ENCODE measurements around the gene GSTO1. TPM values are rescaled to one million over a fixed set of nuclear protein-coding genes. Genes with fewer than 3 reads are reported as not detected.

Gene GSTO1
- total and polyA plus RNA-seq, 2 experiments from 2014 or later, result 52.5 to 182 TPM

DNA sequence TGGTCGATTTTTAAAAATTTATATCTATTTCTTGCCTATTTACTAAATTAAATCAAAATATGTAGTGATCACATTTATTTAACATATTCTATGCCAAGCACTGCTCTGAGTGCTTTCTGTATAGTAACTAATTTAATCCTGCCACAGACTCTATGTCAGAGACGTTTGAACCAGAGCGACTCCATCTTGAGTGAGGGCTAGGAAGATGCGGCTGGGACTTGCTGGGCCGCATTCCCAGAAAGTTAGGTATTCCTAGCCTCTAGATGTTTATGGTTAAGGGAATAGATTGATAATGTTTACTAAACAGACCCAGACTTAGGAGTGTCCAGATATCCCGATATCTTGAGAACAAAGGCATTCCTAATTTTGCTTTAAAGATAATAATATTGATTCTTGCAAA lies 3.2 kb upstream of the GSTO1 start (continued):
- TF ChIP-seq, protein P1, sequence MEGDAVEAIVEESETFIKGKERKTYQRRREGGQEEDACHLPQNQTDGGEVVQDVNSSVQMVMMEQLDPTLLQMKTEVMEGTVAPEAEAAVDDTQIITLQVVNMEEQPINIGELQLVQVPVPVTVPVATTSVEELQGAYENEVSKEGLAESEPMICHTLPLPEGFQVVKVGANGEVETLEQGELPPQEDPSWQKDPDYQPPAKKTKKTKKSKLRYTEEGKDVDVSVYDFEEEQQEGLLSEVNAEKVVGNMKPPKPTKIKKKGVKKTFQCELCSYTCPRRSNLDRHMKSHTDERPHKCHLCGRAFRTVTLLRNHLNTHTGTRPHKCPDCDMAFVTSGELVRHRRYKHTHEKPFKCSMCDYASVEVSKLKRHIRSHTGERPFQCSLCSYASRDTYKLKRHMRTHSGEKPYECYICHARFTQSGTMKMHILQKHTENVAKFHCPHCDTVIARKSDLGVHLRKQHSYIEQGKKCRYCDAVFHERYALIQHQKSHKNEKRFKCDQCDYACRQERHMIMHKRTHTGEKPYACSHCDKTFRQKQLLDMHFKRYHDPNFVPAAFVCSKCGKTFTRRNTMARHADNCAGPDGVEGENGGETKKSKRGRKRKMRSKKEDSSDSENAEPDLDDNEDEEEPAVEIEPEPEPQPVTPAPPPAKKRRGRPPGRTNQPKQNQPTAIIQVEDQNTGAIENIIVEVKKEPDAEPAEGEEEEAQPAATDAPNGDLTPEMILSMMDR (conservative IDR thresholded peaks at IDR 0.05; ENCODE audit: low read depth in 2 of 2), result no peak
- TF ChIP-seq ZNF331 (CRISPR knock-in tag; IDR thresholded peaks at IDR 0.05; ENCODE audit: low read depth), result no peak

DNA sequence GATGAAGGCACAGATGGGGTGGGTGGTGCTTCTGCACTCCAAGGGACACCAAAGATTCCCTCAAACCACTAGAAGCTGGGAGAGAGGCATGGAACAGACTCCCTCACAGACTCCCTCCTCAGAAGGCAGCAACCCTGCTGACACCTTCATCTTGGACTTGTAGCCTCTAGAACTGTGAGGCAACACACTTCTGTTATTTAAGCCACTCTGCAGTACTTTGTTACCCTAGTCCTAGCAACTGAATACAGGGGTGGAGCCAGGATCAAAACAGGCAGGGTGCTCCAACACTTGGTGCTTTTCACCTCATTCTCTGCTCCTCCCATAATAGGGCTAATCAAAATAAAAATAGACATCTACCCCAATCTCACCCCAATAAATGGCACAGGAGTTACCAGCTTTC lies 2.3 kb upstream of the GSTO1 start:
- H3F3A ChIP-seq (replicated peaks; ENCODE audit: low read depth), result peaks cover 15% of the 10 kb centered on the region; the same call in 1 of the 2 replicates
- H3K9me3 Mint-ChIP-seq, result peaks cover 1% of the 10 kb centered on the region; the same call in 1 of the 3 replicates
- H3K4me3 Mint-ChIP-seq, result no peak overlapping the region; the same call in 2 of the 3 replicates
- no peaks in the 10 kb centered on the region for H3K27me3 ChIP-seq (ENCODE audit: insufficient read depth)
- peak overlapping the region; percentile 90 for H3K4me2 ChIP-seq
- no peak overlapping the region for H3K27ac Mint-ChIP-seq
- peaks cover 18% of the 10 kb centered on the region for H3K79me2 ChIP-seq (replicated peaks; ENCODE audit: insufficient read depth)
- peak overlapping the region; percentile 81; the same call in 1 of the 2 replicates for H3K4me3 ChIP-seq
- H3K36me3 ChIP-seq (ENCODE audit: insufficient read depth), result no peaks in the 10 kb centered on the region; the same call in 1 of the 2 replicates
- no peaks in the 10 kb centered on the region for H3K36me3 Mint-ChIP-seq (ENCODE audit: low read depth)
- H4K20me1 ChIP-seq (replicated peaks; ENCODE audit: insufficient read depth), result peaks cover under 1% of the 10 kb centered on the region; the same call in 1 of the 2 replicates
- peaks cover 52% of the 10 kb centered on the region for H3K4me1 ChIP-seq (ENCODE audit: insufficient read depth)
- peaks cover 9% of the 10 kb centered on the region for H3K27me3 Mint-ChIP-seq (ENCODE audit: insufficient read depth, low read depth, poor library complexity)
- H3K27ac ChIP-seq (ENCODE audit: low read depth), result no peak overlapping the region
- no peak for ATAC-seq
- peaks cover 4% of the 10 kb centered on the region; the same call in 1 of the 2 replicates for H3K9me2 ChIP-seq (ENCODE audit: insufficient read depth)
- peaks cover 49% of the 10 kb centered on the region for H3K4me1 Mint-ChIP-seq
- no peak overlapping the region for H2AFZ ChIP-seq
- no peak for DNase-seq (ENCODE audit: low spot score)
- TF ChIP-seq, protein P2, sequence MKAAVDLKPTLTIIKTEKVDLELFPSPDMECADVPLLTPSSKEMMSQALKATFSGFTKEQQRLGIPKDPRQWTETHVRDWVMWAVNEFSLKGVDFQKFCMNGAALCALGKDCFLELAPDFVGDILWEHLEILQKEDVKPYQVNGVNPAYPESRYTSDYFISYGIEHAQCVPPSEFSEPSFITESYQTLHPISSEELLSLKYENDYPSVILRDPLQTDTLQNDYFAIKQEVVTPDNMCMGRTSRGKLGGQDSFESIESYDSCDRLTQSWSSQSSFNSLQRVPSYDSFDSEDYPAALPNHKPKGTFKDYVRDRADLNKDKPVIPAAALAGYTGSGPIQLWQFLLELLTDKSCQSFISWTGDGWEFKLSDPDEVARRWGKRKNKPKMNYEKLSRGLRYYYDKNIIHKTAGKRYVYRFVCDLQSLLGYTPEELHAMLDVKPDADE (IDR thresholded peaks at IDR 0.05), result no peak
- TF ChIP-seq, protein P3, sequence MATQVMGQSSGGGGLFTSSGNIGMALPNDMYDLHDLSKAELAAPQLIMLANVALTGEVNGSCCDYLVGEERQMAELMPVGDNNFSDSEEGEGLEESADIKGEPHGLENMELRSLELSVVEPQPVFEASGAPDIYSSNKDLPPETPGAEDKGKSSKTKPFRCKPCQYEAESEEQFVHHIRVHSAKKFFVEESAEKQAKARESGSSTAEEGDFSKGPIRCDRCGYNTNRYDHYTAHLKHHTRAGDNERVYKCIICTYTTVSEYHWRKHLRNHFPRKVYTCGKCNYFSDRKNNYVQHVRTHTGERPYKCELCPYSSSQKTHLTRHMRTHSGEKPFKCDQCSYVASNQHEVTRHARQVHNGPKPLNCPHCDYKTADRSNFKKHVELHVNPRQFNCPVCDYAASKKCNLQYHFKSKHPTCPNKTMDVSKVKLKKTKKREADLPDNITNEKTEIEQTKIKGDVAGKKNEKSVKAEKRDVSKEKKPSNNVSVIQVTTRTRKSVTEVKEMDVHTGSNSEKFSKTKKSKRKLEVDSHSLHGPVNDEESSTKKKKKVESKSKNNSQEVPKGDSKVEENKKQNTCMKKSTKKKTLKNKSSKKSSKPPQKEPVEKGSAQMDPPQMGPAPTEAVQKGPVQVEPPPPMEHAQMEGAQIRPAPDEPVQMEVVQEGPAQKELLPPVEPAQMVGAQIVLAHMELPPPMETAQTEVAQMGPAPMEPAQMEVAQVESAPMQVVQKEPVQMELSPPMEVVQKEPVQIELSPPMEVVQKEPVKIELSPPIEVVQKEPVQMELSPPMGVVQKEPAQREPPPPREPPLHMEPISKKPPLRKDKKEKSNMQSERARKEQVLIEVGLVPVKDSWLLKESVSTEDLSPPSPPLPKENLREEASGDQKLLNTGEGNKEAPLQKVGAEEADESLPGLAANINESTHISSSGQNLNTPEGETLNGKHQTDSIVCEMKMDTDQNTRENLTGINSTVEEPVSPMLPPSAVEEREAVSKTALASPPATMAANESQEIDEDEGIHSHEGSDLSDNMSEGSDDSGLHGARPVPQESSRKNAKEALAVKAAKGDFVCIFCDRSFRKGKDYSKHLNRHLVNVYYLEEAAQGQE (IDR thresholded peaks at IDR 0.05; ENCODE audit: unreplicated experiment), result no peak
- no peak for TF ChIP-seq STAT1 (IDR thresholded peaks at IDR 0.05; ENCODE audit: unreplicated experiment)
- no peak for TF ChIP-seq ZNF331 (CRISPR knock-in tag; IDR thresholded peaks at IDR 0.05; ENCODE audit: low read depth)
- no peak for TF ChIP-seq EZH2phosphoT487 (IDR thresholded peaks at IDR 0.05; ENCODE audit: unreplicated experiment)
- TF ChIP-seq, protein P1 (conservative IDR thresholded peaks at IDR 0.05; ENCODE audit: low read depth in 2 of 2), result no peak
- TF ChIP-seq EZH2 (IDR thresholded peaks at IDR 0.05; ENCODE audit: low read depth, unreplicated experiment), result no peak
- TF ChIP-seq, protein P4, sequence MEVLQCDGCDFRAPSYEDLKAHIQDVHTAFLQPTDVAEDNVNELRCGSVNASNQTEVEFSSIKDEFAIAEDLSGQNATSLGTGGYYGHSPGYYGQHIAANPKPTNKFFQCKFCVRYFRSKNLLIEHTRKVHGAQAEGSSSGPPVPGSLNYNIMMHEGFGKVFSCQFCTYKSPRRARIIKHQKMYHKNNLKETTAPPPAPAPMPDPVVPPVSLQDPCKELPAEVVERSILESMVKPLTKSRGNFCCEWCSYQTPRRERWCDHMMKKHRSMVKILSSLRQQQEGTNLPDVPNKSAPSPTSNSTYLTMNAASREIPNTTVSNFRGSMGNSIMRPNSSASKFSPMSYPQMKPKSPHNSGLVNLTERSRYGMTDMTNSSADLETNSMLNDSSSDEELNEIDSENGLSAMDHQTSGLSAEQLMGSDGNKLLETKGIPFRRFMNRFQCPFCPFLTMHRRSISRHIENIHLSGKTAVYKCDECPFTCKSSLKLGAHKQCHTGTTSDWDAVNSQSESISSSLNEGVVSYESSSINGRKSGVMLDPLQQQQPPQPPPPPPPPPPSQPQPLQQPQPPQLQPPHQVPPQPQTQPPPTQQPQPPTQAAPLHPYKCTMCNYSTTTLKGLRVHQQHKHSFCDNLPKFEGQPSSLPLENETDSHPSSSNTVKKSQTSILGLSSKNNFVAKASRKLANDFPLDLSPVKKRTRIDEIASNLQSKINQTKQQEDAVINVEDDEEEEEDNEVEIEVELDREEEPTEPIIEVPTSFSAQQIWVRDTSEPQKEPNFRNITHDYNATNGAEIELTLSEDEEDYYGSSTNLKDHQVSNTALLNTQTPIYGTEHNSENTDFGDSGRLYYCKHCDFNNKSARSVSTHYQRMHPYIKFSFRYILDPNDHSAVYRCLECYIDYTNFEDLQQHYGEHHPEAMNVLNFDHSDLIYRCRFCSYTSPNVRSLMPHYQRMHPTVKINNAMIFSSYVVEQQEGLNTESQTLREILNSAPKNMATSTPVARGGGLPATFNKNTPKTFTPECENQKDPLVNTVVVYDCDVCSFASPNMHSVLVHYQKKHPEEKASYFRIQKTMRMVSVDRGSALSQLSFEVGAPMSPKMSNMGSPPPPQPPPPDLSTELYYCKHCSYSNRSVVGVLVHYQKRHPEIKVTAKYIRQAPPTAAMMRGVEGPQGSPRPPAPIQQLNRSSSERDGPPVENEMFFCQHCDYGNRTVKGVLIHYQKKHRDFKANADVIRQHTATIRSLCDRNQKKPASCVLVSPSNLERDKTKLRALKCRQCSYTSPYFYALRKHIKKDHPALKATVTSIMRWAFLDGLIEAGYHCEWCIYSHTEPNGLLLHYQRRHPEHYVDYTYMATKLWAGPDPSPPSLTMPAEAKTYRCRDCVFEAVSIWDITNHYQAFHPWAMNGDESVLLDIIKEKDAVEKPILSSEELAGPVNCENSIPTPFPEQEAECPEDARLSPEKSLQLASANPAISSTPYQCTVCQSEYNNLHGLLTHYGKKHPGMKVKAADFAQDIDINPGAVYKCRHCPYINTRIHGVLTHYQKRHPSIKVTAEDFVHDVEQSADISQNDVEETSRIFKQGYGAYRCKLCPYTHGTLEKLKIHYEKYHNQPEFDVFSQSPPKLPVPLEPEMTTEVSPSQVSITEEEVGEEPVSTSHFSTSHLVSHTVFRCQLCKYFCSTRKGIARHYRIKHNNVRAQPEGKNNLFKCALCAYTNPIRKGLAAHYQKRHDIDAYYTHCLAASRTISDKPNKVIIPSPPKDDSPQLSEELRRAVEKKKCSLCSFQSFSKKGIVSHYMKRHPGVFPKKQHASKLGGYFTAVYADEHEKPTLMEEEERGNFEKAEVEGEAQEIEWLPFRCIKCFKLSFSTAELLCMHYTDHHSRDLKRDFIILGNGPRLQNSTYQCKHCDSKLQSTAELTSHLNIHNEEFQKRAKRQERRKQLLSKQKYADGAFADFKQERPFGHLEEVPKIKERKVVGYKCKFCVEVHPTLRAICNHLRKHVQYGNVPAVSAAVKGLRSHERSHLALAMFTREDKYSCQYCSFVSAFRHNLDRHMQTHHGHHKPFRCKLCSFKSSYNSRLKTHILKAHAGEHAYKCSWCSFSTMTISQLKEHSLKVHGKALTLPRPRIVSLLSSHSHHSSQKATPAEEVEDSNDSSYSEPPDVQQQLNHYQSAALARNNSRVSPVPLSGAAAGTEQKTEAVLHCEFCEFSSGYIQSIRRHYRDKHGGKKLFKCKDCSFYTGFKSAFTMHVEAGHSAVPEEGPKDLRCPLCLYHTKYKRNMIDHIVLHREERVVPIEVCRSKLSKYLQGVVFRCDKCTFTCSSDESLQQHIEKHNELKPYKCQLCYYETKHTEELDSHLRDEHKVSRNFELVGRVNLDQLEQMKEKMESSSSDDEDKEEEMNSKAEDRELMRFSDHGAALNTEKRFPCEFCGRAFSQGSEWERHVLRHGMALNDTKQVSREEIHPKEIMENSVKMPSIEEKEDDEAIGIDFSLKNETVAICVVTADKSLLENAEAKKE (CRISPR knock-in tag; IDR thresholded peaks at IDR 0.05), result no peak
- TF ChIP-seq ZNF114 (CRISPR knock-in tag; IDR thresholded peaks at IDR 0.05), result no peak

Data from GM23338 (cell line).